ENCODE data around the gene ZNF500. TPM values are rescaled to one million over a fixed set of nuclear protein-coding genes. Genes with fewer than 3 reads are reported as not detected.
A peak's percentile ranks its signal among the peaks of the same experiment; 100 is the strongest.

ZNF500 gene
- total RNA-seq, 8 experiments from 2014 or later, result 7.9 to 17.5 (median 9.0) TPM

DNA sequence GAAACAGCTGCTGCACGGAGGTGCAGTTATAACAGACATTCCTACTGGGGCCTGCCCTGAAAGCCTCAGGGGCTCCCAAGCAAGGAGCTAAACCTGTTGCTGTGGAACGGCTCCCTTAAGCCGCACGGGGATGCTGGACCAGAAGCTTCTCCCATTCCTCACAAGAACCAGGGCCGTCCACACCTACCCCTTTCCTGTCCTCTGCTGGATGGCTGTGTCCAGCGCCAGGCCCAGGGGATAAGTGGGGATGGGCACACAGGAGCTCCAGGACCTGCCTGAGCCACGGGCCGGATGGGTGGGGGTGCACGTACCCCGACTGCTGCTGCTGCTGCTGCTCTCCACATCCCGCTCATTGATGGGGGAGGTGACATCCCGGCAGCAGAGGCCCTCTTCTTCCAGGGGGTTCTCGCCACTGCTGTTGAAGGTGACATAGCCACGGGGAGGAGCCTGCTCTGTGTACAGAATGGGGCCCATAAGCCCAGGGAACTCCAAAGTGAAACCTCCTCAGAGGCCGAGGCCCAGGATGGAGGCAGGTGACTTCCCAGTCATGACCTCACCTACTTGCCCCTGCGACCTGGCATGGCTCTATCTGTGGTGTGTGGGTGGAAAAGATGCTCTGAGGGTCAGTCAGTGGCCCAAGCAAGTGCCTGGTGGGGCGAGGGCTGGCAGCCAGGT is 65.0 kb downstream of the ZNF500 start:
- no peak overlapping the region for H3K27ac ChIP-seq
- 85 to 100% (median 92%) methylated on average over 1 to 4 of the region's 17 CpGs; no CpG with 5 or more reads in 5 of the 10 experiments for WGBS, 10 experiments

DNA sequence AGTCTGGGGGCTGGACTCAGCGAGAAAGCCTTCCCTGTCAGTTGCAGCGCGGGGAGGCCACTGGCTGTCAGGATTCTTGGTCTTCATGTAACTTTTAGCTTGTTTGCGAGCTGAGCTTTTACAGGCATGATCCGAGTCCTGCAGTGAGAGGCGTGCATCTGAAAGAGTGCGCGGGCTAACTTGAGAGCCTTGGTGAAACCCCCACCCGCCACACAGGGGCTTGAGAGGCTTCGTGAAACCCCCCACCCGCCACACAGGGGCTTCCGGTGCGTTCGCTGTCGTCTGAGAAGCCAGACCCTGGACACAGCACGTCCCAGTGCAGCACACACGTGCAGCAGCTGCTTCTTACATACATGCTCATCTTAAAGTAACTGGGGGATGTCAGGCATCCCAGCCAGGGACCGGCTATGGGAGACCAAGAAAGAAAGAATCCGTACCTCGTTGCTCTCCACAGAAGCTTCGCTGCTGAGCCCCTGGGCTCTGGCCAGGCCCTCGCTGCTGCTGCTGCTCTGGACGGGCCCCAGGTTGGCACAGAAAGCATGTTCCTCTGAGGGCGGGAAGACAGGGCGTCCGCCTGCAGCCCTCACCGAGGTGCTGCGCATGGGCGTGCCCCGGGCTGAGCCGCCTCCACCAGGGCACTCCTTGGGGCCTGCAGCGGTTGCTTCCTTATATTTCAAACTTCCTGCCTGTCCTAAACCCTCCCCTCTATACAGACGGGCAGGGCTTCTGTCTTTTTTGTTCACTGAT is 65.8 kb downstream of the ZNF500 start:
- ATAC-seq (replicated peaks in 6 of 8), result peak in 3 of 8 experiments; percentile 7 to 31 (median 9)
- in situ Hi-C loops (cut with MboI; ENCODE audit: low pct_unique_long_range_greater_than_20kb in 2 of 9, low sequenced_read_pairs in 9 of 9, unreplicated experiment in 9 of 9), result loop anchor here in 1 of 9 experiments (25.0 kb wide), 1 partner anchor 261 kb away; the partner anchor contains the start of gene SEC14L5

More for the DNA sequence above, 65.0 kb downstream of the ZNF500 start:
- ATAC-seq (replicated peaks in 6 of 8), result peak in 1 of 8 experiments; percentile 10
- in situ Hi-C loops (cut with MboI; ENCODE audit: low pct_unique_long_range_greater_than_20kb in 2 of 9, low sequenced_read_pairs in 9 of 9, unreplicated experiment in 9 of 9), result loop anchor here in 1 of 9 experiments (25.0 kb wide), 1 partner anchor 260 kb away; the partner anchor contains the start of gene SEC14L5
- Histone ChIP-seq H3K4me1 (replicated peaks in 1 of 2) (peaks cover 4% of the 10 kb centered on the region in 2 donors), H3K4me3 (no peak overlapping the region)

DNA sequence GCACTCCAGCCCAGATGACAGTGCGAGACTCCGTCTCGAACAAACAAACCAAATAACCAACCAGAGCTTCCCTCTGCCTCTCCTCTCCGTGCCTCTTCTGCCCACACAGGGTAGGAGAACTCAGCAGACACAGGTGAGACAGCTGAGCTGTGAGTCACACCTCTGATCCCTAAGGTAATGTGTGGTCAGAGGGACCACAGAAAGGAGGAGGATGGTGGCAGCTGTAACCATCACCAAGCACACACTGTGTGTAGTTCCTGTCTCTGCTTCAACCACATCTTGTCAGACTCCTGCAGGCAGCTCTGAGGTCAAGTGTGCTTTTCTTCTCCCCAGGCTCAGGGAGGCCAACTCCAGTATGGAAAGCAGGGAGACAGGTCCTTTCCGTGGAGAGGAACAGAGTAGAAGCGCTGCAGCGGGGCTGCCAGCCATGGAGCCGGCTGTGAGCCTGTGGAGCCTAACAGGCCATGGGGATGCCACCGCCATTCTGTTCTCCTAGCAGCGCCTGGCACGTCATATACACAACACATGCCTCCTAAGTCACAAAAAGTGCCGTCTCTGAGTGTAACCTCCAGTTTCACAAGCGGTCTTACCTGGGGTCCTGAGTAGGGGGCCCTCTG is 66.5 kb downstream of the ZNF500 start:
- ATAC-seq (replicated peaks in 6 of 8), result no peak
- H3K4me3 ChIP-seq, result no peak overlapping the region
- in situ Hi-C loops (cut with MboI; ENCODE audit: low pct_unique_long_range_greater_than_20kb in 2 of 9, low sequenced_read_pairs in 9 of 9, unreplicated experiment in 9 of 9), result loop anchor here in 1 of 9 experiments (25.0 kb wide), 1 partner anchor 262 kb away; the partner anchor contains the start of gene SEC14L5

More for the DNA sequence above, 65.8 kb downstream of the ZNF500 start:
- peaks cover 0 to 1% of the 10 kb centered on the region in 2 donors for H3K4me1 ChIP-seq (replicated peaks in 1 of 2)
- H3K4me3 ChIP-seq, result no peak overlapping the region
- 83 to 100% (median 100%) methylated on average over 1 to 10 of the region's 33 CpGs; no CpG with 5 or more reads in 5 of the 10 experiments for WGBS, 10 experiments
- no peak overlapping the region for H3K27ac ChIP-seq

DNA sequence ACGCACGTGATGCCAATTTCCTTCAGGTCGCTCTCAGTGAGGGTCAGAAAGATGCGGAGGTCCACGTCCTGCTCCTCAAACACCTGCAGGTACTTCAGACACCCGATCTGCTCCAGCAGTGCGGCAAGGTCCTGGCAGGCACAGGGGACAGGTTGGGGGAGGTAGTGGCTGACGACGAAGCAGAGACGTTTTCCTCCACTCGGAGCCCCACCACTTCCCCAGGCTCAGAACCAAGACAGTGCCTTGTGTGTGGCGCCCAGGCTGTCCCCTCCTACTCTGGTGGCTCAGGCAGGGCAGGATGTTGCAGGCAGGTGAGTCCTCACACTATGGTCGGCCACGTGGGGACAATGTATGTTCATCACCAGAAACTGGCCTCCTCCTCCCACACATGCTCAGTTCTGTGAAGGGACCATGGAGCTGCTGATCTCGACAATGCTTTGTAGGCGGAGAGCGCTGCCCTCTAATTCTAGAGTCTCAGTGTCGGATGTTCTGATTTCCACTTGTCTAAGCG is 67.9 kb downstream of the ZNF500 start:
- in situ Hi-C loops (cut with MboI; ENCODE audit: low pct_unique_long_range_greater_than_20kb in 2 of 9, low sequenced_read_pairs in 9 of 9, unreplicated experiment in 9 of 9), result no loop called here
- Histone ChIP-seq H3K4me3 (no peak overlapping the region), H3K27ac (no peak overlapping the region), H3K4me1 (replicated peaks in 1 of 2) (peaks cover 15 to 18% of the 10 kb centered on the region in 2 donors)
- no peak for ATAC-seq (replicated peaks in 6 of 8)
- 80 to 100% (median 92%) methylated on average over 1 to 7 of the region's 19 CpGs; no CpG with 5 or more reads in 3 of the 10 experiments for WGBS, 10 experiments

More for the DNA sequence above, 66.5 kb downstream of the ZNF500 start:
- WGBS, 10 experiments, result 90 to 100% (median 98%) methylated on average over 1 to 11 of the region's 13 CpGs; no CpG with 5 or more reads in 5 of the 10 experiments
- Histone ChIP-seq H3K27ac (no peak overlapping the region), H3K4me1 (replicated peaks in 1 of 2) (peaks cover 5 to 8% of the 10 kb centered on the region in 2 donors)

DNA sequence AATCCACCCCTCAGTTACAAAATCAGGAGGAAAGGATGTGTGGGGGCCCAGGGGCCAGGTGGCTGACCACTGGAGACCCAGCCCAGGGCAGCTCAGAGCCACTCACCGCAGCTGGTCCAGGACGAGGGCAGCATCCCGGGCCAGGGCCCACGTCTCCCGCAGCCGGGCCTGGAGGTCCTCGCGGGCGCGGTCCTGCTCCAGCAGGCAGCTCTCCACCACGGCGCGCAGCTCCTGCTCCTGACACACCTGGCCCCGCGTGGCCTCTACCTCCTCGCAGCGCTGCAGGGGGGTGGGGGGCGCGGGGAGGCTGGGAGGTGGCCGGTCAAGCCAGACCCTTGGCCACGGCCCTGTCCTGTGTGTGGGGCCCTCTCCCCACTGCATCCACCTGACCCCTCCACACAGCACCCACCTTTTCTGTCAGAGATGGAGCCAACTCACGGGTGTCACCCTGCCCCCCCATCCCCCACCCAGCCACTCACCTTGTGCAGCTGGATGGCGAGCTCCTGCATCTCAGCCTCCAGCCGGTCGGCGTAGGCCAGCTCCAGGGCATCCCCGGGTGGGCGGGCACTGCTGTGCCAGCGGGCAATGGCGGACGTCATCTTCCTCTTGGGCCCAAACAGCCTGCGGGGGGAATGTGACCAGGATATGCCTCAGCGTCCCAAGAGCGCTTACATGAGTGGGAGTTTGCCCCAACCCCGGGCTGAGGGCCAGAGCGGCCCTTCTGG is 68.5 kb downstream of the ZNF500 start:
- in situ Hi-C loops (cut with MboI; ENCODE audit: low pct_unique_long_range_greater_than_20kb in 2 of 9, low sequenced_read_pairs in 9 of 9, unreplicated experiment in 9 of 9), result no loop called here
- no peak for ATAC-seq (replicated peaks in 6 of 8)
- peaks cover 15 to 18% of the 10 kb centered on the region in 2 donors for H3K4me1 ChIP-seq (replicated peaks in 1 of 2)
- 100% methylated on average over 2 of the region's 36 CpGs; no CpG with 5 or more reads in 9 of the 10 experiments for WGBS, 10 experiments
- H3K4me3 ChIP-seq, result no peak overlapping the region
- H3K27ac ChIP-seq, result no peak overlapping the region

Other genes with a start within 250 kb of the ZNF500 start
- 10 to 100 TPM; 22.5 to 54.3 (median 28.3) TPM for gene CDIP1, start 228.4 kb downstream of the ZNF500 start, total RNA-seq
- under 1 TPM; 0.10 to 1.00 (median 0.32) TPM for gene C16orf96, start 210.8 kb downstream of the ZNF500 start, total RNA-seq
- 10 to 100 TPM in 5 of 8 experiments, 1 to 10 TPM in 3; 6.9 to 20.8 (median 11.3) TPM for gene UBALD1, start 152.3 kb downstream of the ZNF500 start, total RNA-seq
- 10 to 100 TPM; 16.3 to 69.6 (median 34.5) TPM for gene MGRN1, start 142.3 kb downstream of the ZNF500 start, total RNA-seq
- 10 to 100 TPM; 13.8 to 35.2 (median 26.5) TPM for gene NUDT16L1, start 73.6 kb downstream of the ZNF500 start, total RNA-seq
- gene ANKS3, start 32.9 kb downstream of the ZNF500 start, total RNA-seq, result 10 to 100 TPM; 11.7 to 35.5 (median 26.2) TPM
- gene DNAAF8, start 32.6 kb downstream of the ZNF500 start, total RNA-seq, result 1 to 10 TPM in 6 of 8 experiments, under 1 TPM in 2; 0.96 to 9.4 (median 2.3) TPM
- gene SEPTIN12, start 21.2 kb upstream of the ZNF500 start, total RNA-seq, result 1 to 10 TPM in 2 of 8 experiments, under 1 TPM in 2, not detected in 4; 0.61 to 1.3 (median 1.0) TPM
- 1 to 10 TPM in 3 of 8 experiments, under 1 TPM in 4, not detected in 1; 0.71 to 2.1 (median 0.98) TPM for gene SMIM22, start 28.2 kb upstream of the ZNF500 start, total RNA-seq
- 10 to 100 TPM; 19.1 to 45.1 (median 35.4) TPM for gene ROGDI, start 35.5 kb upstream of the ZNF500 start, total RNA-seq
- 100 to 1,000 TPM in 1 of 8 experiments, 10 to 100 TPM in 7; 36.4 to 101 (median 49.5) TPM for gene GLYR1, start 80.1 kb upstream of the ZNF500 start, total RNA-seq
- gene UBN1, start 80.3 kb upstream of the ZNF500 start, total RNA-seq, result 10 to 100 TPM; 14.0 to 43.7 (median 24.2) TPM
- 100 to 1,000 TPM in 1 of 8 experiments, 10 to 100 TPM in 2, 1 to 10 TPM in 4, under 1 TPM in 1; 0.92 to 357 (median 3.6) TPM for gene PPL, start 170.0 kb upstream of the ZNF500 start, total RNA-seq
- 1 to 10 TPM in 4 of 8 experiments, under 1 TPM in 4; 0.04 to 2.0 (median 1.0) TPM for gene SEC14L5, start 191.2 kb upstream of the ZNF500 start, total RNA-seq

All from motor neuron (in vitro differentiated cells).